Cardiac septum (tissue), 1 donor: Measurements from ENCODE around the gene MAVS. TPM values are rescaled to one million over a fixed set of nuclear protein-coding genes. Genes with fewer than 3 reads are reported as not detected.
"Not testable (repeated sequence)": the region's sequence is repeated elsewhere in the genome, so short reads cannot be mapped to it uniquely, and the experiment has no call there.

Experiments used
- DNase-seq: peaks from one replicate; pipeline ENCODE4 v3.0.0-alpha.2; 2020; ENCODE audit warnings: low spot score
- intact Hi-C: fragments of 100-400 bp; cut with DNase I; formaldehyde crosslinking; loops from one replicate; pipeline ENCODE4 v1.14.0; 2022
- total RNA-seq: library from RNA; stranded (reverse); fragmentation: NEBNext Ultra II Directional; extraction: Animal tissue kit (Norgen Biotek cat#: 25700); gene quantifications from one replicate; pipeline ENCODE4 v1.2.1, GENCODE V29; 2021
- donor health status: DM: no; HTN: no; CAD: no.

Gene MAVS
- total RNA-seq, 1 donor from 2014 or later = 39.5 TPM

GRCh38 chr20:3843490-3843889 lies 3.1 kb upstream of the MAVS start:
- intact Hi-C loops = loop anchor here (10.0 kb wide), 1 partner anchor 169 kb away; no protein-coding TSS in a partner anchor
- no peak for DNase-seq

- DNase-seq = not testable (repeated sequence)
- intact Hi-C loops = loop anchor here (10.0 kb wide), 1 partner anchor 169 kb away; no protein-coding TSS in a partner anchor
Observed at GRCh38 chr20:3843990-3844619, 2.5 kb upstream of the MAVS start.

GRCh38 chr20:3846378-3846739 lies 275 bp upstream of the MAVS start:
- intact Hi-C loops = loop anchor here (10.0 kb wide), 1 partner anchor 172 kb away; no protein-coding TSS in a partner anchor

GRCh38 chr20:3847429-3847940 lies 851 bp downstream of the MAVS start:
- DNase-seq = no peak
- intact Hi-C loops = loop anchor here (10.0 kb wide), 1 partner anchor 173 kb away; no protein-coding TSS in a partner anchor

More at GRCh38 chr20:3846378-3846739, 275 bp upstream of the MAVS start:
- no peak for DNase-seq

GRCh38 chr20:3848565-3848964 lies 1.9 kb downstream of the MAVS start:
- intact Hi-C loops = loop anchor here (10.0 kb wide), 1 partner anchor 174 kb away; no protein-coding TSS in a partner anchor
- no peak for DNase-seq

- intact Hi-C loops = loop anchor here (2.0 kb wide), 1 partner anchor 64 kb away; no protein-coding TSS in a partner anchor
- no peak for DNase-seq
Observed at GRCh38 chr20:3854462-3854871, 7.8 kb downstream of the MAVS start.

- intact Hi-C loops = no loop called here
- no peak for DNase-seq
Observed at GRCh38 chr20:3857405-3857804, 10.8 kb downstream of the MAVS start.

GRCh38 chr20:3858689-3859088 lies 12.1 kb downstream of the MAVS start:
- no peak for DNase-seq
- intact Hi-C loops = no loop called here

- DNase-seq = no peak
- intact Hi-C loops = no loop called here
Observed at GRCh38 chr20:3861191-3861590, 14.6 kb downstream of the MAVS start.

- intact Hi-C loops = no loop called here
- DNase-seq = no peak
Observed at GRCh38 chr20:3862333-3862732, 15.7 kb downstream of the MAVS start.

GRCh38 chr20:3863317-3863716 lies 16.7 kb downstream of the MAVS start:
- intact Hi-C loops = no loop called here
- DNase-seq = no peak

- no peak for DNase-seq
- intact Hi-C loops = no loop called here
Observed at GRCh38 chr20:3864518-3864917, 17.9 kb downstream of the MAVS start.

GRCh38 chr20:3865152-3865886 lies 18.7 kb downstream of the MAVS start:
- intact Hi-C loops = no loop called here

GRCh38 chr20:3865887-3866407 lies 19.3 kb downstream of the MAVS start:
- intact Hi-C loops = no loop called here
- DNase-seq = no peak

More at GRCh38 chr20:3865152-3865886, 18.7 kb downstream of the MAVS start:
- no peak for DNase-seq

- intact Hi-C loops = no loop called here
- no peak for DNase-seq
Observed at GRCh38 chr20:3866464-3866863, 19.8 kb downstream of the MAVS start.

- intact Hi-C loops = no loop called here
Observed at GRCh38 chr20:3867802-3868201, 21.2 kb downstream of the MAVS start.

GRCh38 chr20:3869839-3870634 lies 23.4 kb downstream of the MAVS start:
- intact Hi-C loops = no loop called here
- no peak for DNase-seq

More at GRCh38 chr20:3867802-3868201, 21.2 kb downstream of the MAVS start:
- no peak for DNase-seq

GRCh38 chr20:3871550-3872265 lies 25.1 kb downstream of the MAVS start:
- intact Hi-C loops = no loop called here
- no peak for DNase-seq

- no peak for DNase-seq
- intact Hi-C loops = no loop called here
Observed at GRCh38 chr20:3873507-3873906, 26.9 kb downstream of the MAVS start.
